GM12878 (cell line): ENCODE results near the gene RAD51B. TPM values are rescaled to one million over a fixed set of nuclear protein-coding genes. Genes with fewer than 3 reads are reported as not detected.
A peak's percentile ranks its signal among the peaks of the same experiment; 100 is the strongest.

Experiments
- ATAC-seq: fragments of 200-7000 bp; cut with Tn5 transposase; 3 replicates; pipeline ENCODE4 v1.9.1; 2020; ENCODE audit warnings: mild to moderate bottlenecking, moderate library complexity
- BruUV-seq: library from RNA; stranded (reverse); fragments of 400-500 nt; replicated peaks from 2 replicates; lab custom pipeline; 2021; lab: Mats Ljungman, UMichigan
- CTCF ChIA-PET: fragments of 300-600 bp; sonication (Branson Sonifier 250); formaldehyde crosslinking; extraction: SDS; loops from one replicate; lab custom pipeline; 2021; ENCODE audit warnings: inconsistent platforms; lab: Yijun Ruan, JAX
- POLR2A ChIA-PET: fragments of 350-600 bp; formaldehyde crosslinking; extraction: SDS; loops from one replicate; lab custom pipeline; 2021; ENCODE audit warnings: inconsistent platforms; lab: Charles Lee
- RAD21 ChIA-PET: fragments of 300-600 bp; sonication (Branson Sonifier 250); formaldehyde crosslinking; loops from one replicate; lab custom pipeline; 2023; ENCODE audit warnings: antibody characterized with exemption; ENCODE audit not compliant: unreplicated experiment; lab: Charles Lee
- SMC1A ChIA-PET: fragments of 300-600 bp; sonication (Branson Sonifier 250); formaldehyde crosslinking; loops from one replicate; lab custom pipeline; 2023; ENCODE audit not compliant: unreplicated experiment, uncharacterized antibody; lab: Charles Lee
- DNase-seq: peaks from one replicate; pipeline ENCODE4 v3.0.0-alpha.2; 2011; ENCODE audit warnings: low read depth, low spot score
- FAIRE-seq: peaks from 3 replicates; lab custom pipeline; 2011; peaks lifted over from hg19 to GRCh38; lab: Jason Lieb, UNC
- H2AFZ ChIP-seq: 2 replicates; pipeline ENCODE4 v1.6.0; 2011; ENCODE audit warnings: low read depth, low read length, control low read depth; ENCODE audit not compliant: control insufficient read depth
- H3K27ac ChIP-seq: 2 replicates; pipeline ENCODE4 v1.5.1; 2011; ENCODE audit warnings: control low read depth; ENCODE audit not compliant: control insufficient read depth, insufficient read depth
- H3K27me3 ChIP-seq, 2 experiments: replicated peaks in 1 of 2; 2 replicates each; pipeline versions ENCODE4 v1.6.0 to v1.6.1; 2011; ENCODE audit warnings: low read length in 1 of 2; ENCODE audit not compliant: control insufficient read depth in 2 of 2, insufficient read depth in 2 of 2
- H3K36me3 ChIP-seq, 2 experiments: 2 replicates each; pipeline ENCODE4 v1.5.1; 2011; ENCODE audit warnings: low read length in 1 of 2; ENCODE audit not compliant: control insufficient read depth in 2 of 2, insufficient read depth in 2 of 2
- H3K4me1 ChIP-seq: 2 replicates; pipeline ENCODE4 v1.6.1; 2011; ENCODE audit warnings: mild to moderate bottlenecking, low read length, moderate library complexity, mixed read lengths; ENCODE audit not compliant: control insufficient read depth, insufficient read depth
- H3K4me2 ChIP-seq: 2 replicates; pipeline ENCODE4 v1.6.0; 2011; ENCODE audit warnings: control low read depth; ENCODE audit not compliant: control insufficient read depth, insufficient read depth
- H3K4me3 ChIP-seq: fragments of 200-600 bp; sonication (generic); 2 replicates; pipeline ENCODE4 v1.5.1; 2016
- H3K79me2 ChIP-seq: 2 replicates; pipeline ENCODE4 v1.6.0; 2011; ENCODE audit warnings: low read length; ENCODE audit not compliant: control insufficient read depth, insufficient read depth
- H3K9ac ChIP-seq: 2 replicates; pipeline ENCODE4 v1.8.0; 2011; ENCODE audit warnings: low read length, control low read depth, mixed read lengths; ENCODE audit not compliant: control insufficient read depth, insufficient read depth
- H3K9me3 ChIP-seq: replicated peaks from 3 replicates; pipeline ENCODE4 v1.5.1; 2011; ENCODE audit warnings: mild to moderate bottlenecking, low read length; ENCODE audit not compliant: control insufficient read depth, insufficient read depth
- H4K20me1 ChIP-seq: 2 replicates; pipeline ENCODE4 v1.6.0; 2011; ENCODE audit not compliant: control insufficient read depth, insufficient read depth
- IKZF2 ChIP-seq, 2 experiments: fragments of 450-650 bp; IDR thresholded peaks; 2 replicates each; pipeline ENCODE4 v1.6.1; 2017; ENCODE audit warnings: mild to moderate bottlenecking in 2 of 2, moderate library complexity in 2 of 2
- MEF2A ChIP-seq: IDR thresholded peaks from 2 replicates; pipeline ENCODE4 v1.6.1; 2011; ENCODE audit warnings: low read depth, mild to moderate bottlenecking, low read length, moderate library complexity; ENCODE audit not compliant: insufficient read depth
- MTA3 ChIP-seq: IDR thresholded peaks from 2 replicates; pipeline ENCODE4 v1.6.1; 2012; ENCODE audit warnings: low read length, inconsistent platforms, borderline replicate concordance
- RAD21 ChIP-seq: IDR thresholded peaks from 2 replicates; pipeline ENCODE4 v1.6.1; 2011; ENCODE audit warnings: mild to moderate bottlenecking, low read depth, low read length, moderate library complexity; ENCODE audit not compliant: insufficient read depth
- RUNX3 ChIP-seq: IDR thresholded peaks from 2 replicates; pipeline ENCODE4 v1.6.1; 2012; ENCODE audit warnings: low read length, inconsistent platforms
- SMC3 ChIP-seq: IDR thresholded peaks from 2 replicates; pipeline ENCODE4 v1.6.1; 2011; ENCODE audit warnings: low read length, improper control_type of control experiment, borderline replicate concordance
- SP1 ChIP-seq: IDR thresholded peaks from one replicate; pipeline ENCODE4 v1.6.1; 2011; ENCODE audit warnings: low read depth, low read length
- STAT1 ChIP-seq: fragments of 450-650 bp; conservative IDR thresholded peaks from 2 replicates; pipeline ENCODE4 v1.6.1; 2014; ENCODE audit warnings: antibody characterized with exemption, mild to moderate bottlenecking
- TCF3 ChIP-seq: IDR thresholded peaks from 2 replicates; pipeline ENCODE4 v1.6.1; 2012; ENCODE audit warnings: low read depth, mild to moderate bottlenecking, low read length, borderline replicate concordance; ENCODE audit not compliant: insufficient read depth
- YY1 ChIP-seq: IDR thresholded peaks from 2 replicates; pipeline ENCODE4 v1.6.1; 2011; ENCODE audit warnings: low read depth, mild to moderate bottlenecking, low read length
- WGBS: methylation state at CpG from one replicate; pipeline ENCODE4 v1.1.6; 2016; ENCODE audit warnings: low lambda C conversion rate; ENCODE audit not compliant: insufficient replicate concordance, insufficient coverage; ENCODE audit errors: missing lambda C conversion rate; 5-methylcytosine and 5-hydroxymethylcytosine counted together
- in situ Hi-C: fragments of 300-500 bp; cut with MboI; formaldehyde crosslinking; loops from 9 replicates; pipeline ENCODE4 v1.14.3; 2018; ENCODE audit warnings: mixed read lengths
- intact Hi-C: fragments of 100-400 bp; cut with micrococcal nuclease; formaldehyde crosslinking; loops from one replicate; pipeline ENCODE4 v1.14.2; 2022; ENCODE audit not compliant: unreplicated experiment
- polyA plus RNA-seq, 11 experiments: library from polyadenylated mRNA; depleted of rRNA in 4 of 11; unstranded in 6 of 11; stranded (reverse) in 5 of 11; fragments of >200 nt; fragmentation: Nextera tagmentation in 4 of 11; fragmentation: Illumina TruSeq in 1 of 11; extraction: Ambion mirVana in 4 of 11; extraction: Trizol in 1 of 11; gene quantifications; 1 replicate in 1 of 11; 2 replicates in 10 of 11; pipeline versions ENCODE4 v1.2.1 to v1.2.3, GENCODE V29; 2011 to 2016; ENCODE audit warnings: inconsistent platforms in 2 of 11, missing spikeins in 2 of 11, low read depth in 1 of 11
- total RNA-seq, 4 experiments: library from RNA; depleted of rRNA in 3 of 4; stranded (reverse); fragments of >200 nt in 3 of 4; fragmentation: Illumina TruSeq in 1 of 4; extraction: Trizol in 1 of 4; gene quantifications; 2 replicates each; pipeline versions ENCODE4 v1.2.1 to v1.2.3, GENCODE V29; 2013 to 2021
- TF ChIP-seq, protein P1 (sequence below), 3 experiments: IDR thresholded peaks in 2 of 3; conservative IDR thresholded peaks in 1 of 3; 2 replicates each; pipeline ENCODE4 v1.5.1; 2011; ENCODE audit warnings: low read depth in 3 of 3, low read length in 3 of 3, mild to moderate bottlenecking in 3 of 3, control low read depth in 2 of 3, moderate library complexity in 2 of 3, inconsistent platforms in 1 of 3, mixed read lengths in 1 of 3; ENCODE audit not compliant: control insufficient read depth in 2 of 3, insufficient read depth in 1 of 3; ENCODE audit errors: extremely low read depth in 1 of 3
- TF ChIP-seq, protein P2 (sequence below): fragments of 450-650 bp; IDR thresholded peaks from 2 replicates; pipeline ENCODE4 v1.6.1; 2018; ENCODE audit warnings: borderline replicate concordance, mild to moderate bottlenecking; ENCODE audit not compliant: partially characterized antibody

RAD51B gene
- total and polyA plus RNA-seq, 10 of the 15 experiments (the other 5 are each of a cell fraction or from before 2014, with no cell fraction given), result 9.8 to 26.8 (median 21.3) TPM

GRCh38 chr14:68250927-68251768 lies 431.6 kb downstream of the RAD51B start:
- no peaks in the 10 kb centered on the region for H3K79me2 ChIP-seq
- DNase-seq, result no peak
- H3K36me3 ChIP-seq, result no peaks in the 10 kb centered on the region
- WGBS, result 81% methylated on average over 4 of the region's 4 CpGs
- ChIA-PET RAD21 (interaction anchor here (0.5 to 15.6 kb wide), 44 partner anchors 9 to 593 kb away, joined by 3 to 292 read pairs (median 6); partner anchors contain the start of gene ZFP36L1), SMC1A (interaction anchor here (0.7 to 13.5 kb wide), 46 partner anchors 8 to 592 kb away, joined by 3 to 314 read pairs (median 10); no protein-coding TSS in a partner anchor), CTCF (interaction anchor here (0.7 to 11.1 kb wide), 31 partner anchors 9 to 593 kb away, joined by 3 to 310 read pairs (median 6); no protein-coding TSS in a partner anchor), POLR2A (interaction anchor here (0.7 to 3.1 kb wide), 17 partner anchors 8 to 566 kb away, joined by 3 to 23 read pairs (median 4); no protein-coding TSS in a partner anchor)
- 0 out of 2 replicates have a peak overlapping the region, but pooled peaks have one; percentile 3 for H3K4me2 ChIP-seq
- BruUV-seq, result no TSS peak
- H3K27me3 ChIP-seq, result no peaks in the 10 kb centered on the region
- TF ChIP-seq MEF2A, result 0 out of 2 replicates have a peak, but pooled peaks have one; percentile 27
- no peak for TF ChIP-seq SP1
- TF ChIP-seq YY1, result peak; percentile 76
- peak; percentile 27; the same call in 1 of the 2 replicates for TF ChIP-seq MTA3
- TF ChIP-seq RAD21, result peak; percentile 80
- TF ChIP-seq, protein P1, sequence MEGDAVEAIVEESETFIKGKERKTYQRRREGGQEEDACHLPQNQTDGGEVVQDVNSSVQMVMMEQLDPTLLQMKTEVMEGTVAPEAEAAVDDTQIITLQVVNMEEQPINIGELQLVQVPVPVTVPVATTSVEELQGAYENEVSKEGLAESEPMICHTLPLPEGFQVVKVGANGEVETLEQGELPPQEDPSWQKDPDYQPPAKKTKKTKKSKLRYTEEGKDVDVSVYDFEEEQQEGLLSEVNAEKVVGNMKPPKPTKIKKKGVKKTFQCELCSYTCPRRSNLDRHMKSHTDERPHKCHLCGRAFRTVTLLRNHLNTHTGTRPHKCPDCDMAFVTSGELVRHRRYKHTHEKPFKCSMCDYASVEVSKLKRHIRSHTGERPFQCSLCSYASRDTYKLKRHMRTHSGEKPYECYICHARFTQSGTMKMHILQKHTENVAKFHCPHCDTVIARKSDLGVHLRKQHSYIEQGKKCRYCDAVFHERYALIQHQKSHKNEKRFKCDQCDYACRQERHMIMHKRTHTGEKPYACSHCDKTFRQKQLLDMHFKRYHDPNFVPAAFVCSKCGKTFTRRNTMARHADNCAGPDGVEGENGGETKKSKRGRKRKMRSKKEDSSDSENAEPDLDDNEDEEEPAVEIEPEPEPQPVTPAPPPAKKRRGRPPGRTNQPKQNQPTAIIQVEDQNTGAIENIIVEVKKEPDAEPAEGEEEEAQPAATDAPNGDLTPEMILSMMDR (IDR thresholded peaks at IDR 0.05 in 2 of 3, conservative IDR thresholded peaks at IDR 0.05 in 1 of 3; ENCODE audit: control insufficient read depth in 2 of 3, extremely low read depth in 1 of 3, insufficient read depth in 1 of 3, low read depth in 3 of 3, low read length in 3 of 3), result peak; percentile 4 to 52 (median 34); a peak in 4 of 6 replicates
- TF ChIP-seq, protein P2, sequence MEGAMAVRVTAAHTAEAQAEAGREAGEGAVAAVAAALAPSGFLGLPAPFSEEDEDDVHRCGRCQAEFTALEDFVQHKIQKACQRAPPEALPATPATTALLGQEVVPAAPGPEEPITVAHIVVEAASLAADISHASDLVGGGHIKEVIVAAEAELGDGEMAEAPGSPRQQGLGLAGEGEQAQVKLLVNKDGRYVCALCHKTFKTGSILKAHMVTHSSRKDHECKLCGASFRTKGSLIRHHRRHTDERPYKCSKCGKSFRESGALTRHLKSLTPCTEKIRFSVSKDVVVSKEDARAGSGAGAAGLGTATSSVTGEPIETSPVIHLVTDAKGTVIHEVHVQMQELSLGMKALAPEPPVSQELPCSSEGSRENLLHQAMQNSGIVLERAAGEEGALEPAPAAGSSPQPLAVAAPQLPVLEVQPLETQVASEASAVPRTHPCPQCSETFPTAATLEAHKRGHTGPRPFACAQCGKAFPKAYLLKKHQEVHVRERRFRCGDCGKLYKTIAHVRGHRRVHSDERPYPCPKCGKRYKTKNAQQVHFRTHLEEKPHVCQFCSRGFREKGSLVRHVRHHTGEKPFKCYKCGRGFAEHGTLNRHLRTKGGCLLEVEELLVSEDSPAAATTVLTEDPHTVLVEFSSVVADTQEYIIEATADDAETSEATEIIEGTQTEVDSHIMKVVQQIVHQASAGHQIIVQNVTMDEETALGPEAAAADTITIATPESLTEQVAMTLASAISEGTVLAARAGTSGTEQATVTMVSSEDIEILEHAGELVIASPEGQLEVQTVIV, result no peak
- no peak for TF ChIP-seq TCF3
- no peak for TF ChIP-seq STAT1
- peak; percentile 53; the same call in 1 of the 2 replicates for TF ChIP-seq SMC3
- no peak for TF ChIP-seq RUNX3
- TF ChIP-seq IKZF2 (IDR thresholded peaks at IDR 0.05), result no peak; a peak in 1 of 4 replicates
- H3K27ac ChIP-seq, result peak overlapping the region; percentile 60
- ATAC-seq, result peak; percentile 49
- H3K4me1 ChIP-seq, result peaks cover 41% of the 10 kb centered on the region
- H4K20me1 ChIP-seq, result no peaks in the 10 kb centered on the region
- intact Hi-C loops, result loop anchor here (2.0 kb wide), 3 partner anchors 34 to 256 kb away; no protein-coding TSS in a partner anchor
- H3K9ac ChIP-seq, result peak overlapping the region; percentile 10
- peak; percentile 23 for FAIRE-seq
- H3K4me3 ChIP-seq, result no peak overlapping the region
- peak overlapping the region; percentile 6 for H2AFZ ChIP-seq
- H3K9me3 ChIP-seq, result no peaks in the 10 kb centered on the region
- in situ Hi-C loops, result loop anchor here (10.0 kb wide), 1 partner anchor 434 kb away; no protein-coding TSS in a partner anchor
